GM21423 (cell line): ENCODE results near the gene TMEM250.

ENCODE experiments used
- ATAC-seq: cut with Tn5 transposase; IDR thresholded peaks from one replicate; pipeline ENCODE4 v1.9.1; 2021; ENCODE audit warnings: mild to moderate bottlenecking, moderate library complexity; ENCODE audit not compliant: unreplicated experiment

The TMEM250 gene

DNA sequence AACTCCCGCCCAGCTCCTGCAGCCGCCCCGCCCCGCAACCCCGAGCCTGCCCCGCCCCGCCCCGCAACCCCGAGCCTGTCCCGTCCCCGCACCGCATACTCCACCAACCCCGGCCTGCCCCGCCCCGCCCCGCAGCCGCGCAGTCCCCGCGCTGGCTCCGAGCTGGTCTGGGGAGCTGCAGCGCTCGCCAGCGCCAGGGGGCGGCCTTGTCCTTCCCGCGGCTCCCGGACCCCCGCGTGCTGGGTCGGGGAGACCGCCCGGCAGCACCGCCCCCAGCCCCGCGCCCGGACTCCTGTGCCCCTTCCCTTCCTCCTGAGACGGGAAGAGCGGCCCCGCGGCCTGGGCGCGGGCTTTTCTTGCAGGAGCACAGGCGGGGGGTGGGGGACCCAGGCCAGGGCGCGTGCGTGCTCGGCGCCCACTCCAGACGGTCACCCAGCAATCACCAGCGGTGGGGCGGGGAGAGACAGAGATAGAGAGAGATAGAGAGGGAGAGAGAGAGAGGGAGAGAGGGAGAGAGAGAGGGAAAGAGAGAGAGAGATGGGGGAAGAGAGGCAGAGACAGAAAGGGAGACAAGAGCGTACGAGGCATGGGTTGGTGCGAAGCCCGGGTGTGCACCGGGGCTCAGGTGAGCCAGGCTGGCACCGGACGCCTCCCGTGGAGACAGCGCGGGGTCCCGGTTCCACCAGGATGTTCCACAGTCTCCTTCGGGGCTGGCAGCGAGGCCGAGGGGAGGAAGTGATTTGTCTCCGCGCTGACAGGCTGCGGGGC, 14.7 kb upstream of the TMEM250 start:
- no peak for ATAC-seq

DNA sequence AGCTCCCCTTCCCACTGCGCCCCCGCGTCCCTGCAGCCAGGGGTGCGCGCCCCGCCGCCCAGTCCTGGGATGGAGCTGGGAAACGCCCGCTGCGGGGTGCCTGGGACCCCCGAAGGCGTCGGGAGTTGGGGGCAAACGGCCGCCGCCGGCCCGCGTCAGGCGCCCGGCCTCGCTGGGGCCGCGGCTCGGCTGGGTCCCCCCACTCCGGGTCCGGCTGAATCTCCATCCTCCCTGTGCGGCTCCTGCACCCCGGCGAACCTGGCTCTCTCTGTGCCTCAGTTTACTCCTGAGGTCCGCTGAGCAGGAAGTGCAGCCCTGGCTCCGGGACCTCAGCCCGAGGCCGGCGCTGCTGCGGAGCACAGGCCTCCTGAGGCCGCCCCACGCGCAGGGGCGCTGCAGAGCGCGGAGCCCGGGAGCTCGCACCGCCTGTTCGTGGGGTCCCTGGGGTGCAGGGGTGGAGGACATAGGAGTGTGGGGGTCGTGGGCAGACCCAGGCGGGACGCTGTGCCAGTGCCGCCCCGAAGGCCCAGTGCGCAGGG, 13.9 kb upstream of the TMEM250 start:
- ATAC-seq: no peak

DNA sequence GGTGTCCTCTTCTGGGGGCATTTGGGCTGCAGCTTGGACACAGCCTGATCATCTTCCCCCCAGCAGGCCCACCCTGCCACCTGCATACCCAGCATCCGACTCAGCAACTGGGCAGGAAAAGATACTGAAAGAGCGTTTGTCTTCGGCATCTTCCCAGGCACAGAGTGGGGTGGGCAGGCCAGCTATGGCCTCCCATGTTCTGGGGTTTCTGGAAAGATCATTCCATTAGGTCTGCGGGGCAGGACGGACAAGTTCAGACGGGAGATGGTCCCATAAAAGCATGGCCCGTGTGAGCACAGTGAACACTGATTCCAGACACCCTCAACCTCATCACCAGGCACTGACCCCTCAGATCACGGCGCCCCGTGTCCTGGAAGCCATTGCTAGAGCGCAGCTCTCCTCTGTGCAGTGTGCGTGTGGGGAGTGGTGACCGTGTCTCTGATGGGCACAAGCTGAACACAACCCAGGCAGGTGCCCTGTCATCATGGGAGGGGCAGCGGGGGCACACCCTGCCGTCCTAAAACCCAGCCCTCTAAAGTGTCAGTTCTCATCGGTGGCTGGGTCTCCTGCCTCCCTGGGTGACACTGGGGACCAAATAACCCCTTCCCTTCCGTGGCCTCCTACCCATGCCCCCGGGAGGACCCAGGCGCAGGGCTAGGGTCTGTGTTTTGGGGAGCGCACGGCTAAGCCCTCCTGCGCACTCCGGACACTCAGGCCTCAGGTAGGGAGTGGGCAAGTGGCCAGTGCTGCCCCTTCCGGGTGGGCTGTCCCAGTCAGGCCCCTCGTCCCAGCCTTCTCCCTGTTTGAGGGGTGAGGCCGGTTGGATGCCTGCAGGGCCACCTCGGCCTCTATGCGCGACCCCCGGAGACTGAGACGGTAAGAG, 13.2 kb upstream of the TMEM250 start:
- ATAC-seq: no peak

DNA sequence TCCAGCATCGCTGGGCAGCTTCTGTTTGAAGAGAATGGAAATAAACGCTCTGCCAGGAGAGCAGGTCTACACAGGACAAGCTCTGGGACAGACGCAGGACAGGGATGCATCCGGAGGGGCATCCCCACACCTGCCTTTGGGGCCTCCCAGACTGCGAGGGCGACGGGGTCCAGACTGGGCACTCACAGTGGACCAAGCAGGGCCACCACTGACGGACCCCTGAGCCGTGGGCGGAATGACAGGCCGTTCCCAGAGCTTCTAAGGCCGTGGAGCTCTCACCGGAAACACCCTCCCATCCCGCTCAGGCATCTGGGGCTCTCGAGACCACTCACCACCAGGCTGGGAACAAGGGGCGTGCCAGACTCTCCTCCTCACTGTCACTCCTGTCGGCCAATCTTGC, 10.5 kb upstream of the TMEM250 start:
- no peak for ATAC-seq

DNA sequence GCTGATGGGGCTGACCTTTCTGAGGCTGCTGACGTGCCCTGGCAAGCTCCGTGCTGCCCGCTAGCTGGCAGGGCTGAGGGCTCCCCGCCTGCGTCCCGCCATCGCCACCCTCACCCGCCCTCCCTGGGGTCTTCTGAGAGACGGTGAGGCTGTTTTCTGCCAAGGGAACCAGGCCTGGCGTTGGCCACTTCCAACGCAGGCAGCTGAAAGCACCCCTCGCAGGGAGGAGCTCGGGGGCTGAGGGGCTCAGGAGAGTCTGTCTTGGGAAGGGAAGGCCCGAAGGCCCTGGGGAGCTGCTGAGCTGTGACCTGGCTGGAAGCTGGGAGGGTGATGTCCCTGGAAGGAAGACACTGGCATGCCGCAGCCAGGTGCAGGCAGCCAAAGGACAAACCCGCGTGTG, 9.8 kb upstream of the TMEM250 start:
- ATAC-seq: no peak

DNA sequence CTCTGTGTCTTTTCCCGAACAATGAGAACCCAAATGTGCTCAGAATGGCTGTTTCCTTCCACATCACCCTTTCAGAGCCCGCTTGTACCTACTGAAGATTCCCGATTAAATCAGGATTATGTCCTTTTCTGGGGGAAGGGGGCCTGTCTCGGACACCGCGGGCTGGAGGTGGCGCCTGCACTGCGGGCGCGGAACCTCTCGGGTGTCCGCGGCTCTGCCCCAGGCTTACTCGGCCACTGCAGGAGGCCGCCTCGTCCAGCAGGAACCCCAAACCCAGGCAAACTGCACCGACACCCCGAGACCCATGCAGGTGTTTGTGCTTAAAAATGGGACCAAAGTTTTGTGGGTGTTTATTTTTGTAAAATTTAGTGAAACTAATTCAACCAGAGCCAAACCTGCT, 8.6 kb upstream of the TMEM250 start:
- no peak for ATAC-seq

DNA sequence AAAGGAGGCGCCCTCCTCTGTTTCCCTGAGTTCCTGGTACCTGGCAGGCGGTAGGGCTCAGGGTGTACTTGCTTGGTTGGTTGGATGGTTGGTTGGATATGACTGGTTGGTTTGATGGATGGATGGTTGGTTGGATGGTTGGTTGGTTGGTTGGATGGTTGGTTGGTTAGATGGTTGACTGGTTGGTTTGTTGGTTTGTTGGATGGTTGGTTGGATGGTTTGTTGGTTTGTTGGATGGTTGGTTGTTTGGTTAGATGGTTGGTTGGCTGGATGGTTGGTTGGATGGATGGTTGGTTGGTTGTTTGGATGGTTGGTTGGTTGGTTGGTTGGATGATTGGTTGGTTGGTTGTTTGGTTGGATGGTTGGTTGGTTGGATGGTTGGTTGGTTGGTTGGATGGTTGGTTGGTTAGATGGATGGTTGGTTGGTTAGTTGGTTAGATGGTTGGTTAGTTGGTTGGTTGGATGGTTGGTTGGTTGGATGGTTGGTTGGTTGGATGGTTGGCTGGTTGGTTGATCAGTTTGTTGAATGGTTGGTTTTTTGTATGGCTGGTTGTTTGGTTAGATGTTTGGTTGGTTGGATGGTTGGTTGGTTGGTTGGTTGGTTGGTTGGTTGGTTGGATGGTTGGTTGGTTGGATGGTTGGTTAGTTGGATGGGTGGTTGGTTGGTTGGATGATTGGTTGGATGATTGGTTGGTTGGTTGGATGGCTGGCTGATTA, 6.5 kb upstream of the TMEM250 start:
- no peak for ATAC-seq

DNA sequence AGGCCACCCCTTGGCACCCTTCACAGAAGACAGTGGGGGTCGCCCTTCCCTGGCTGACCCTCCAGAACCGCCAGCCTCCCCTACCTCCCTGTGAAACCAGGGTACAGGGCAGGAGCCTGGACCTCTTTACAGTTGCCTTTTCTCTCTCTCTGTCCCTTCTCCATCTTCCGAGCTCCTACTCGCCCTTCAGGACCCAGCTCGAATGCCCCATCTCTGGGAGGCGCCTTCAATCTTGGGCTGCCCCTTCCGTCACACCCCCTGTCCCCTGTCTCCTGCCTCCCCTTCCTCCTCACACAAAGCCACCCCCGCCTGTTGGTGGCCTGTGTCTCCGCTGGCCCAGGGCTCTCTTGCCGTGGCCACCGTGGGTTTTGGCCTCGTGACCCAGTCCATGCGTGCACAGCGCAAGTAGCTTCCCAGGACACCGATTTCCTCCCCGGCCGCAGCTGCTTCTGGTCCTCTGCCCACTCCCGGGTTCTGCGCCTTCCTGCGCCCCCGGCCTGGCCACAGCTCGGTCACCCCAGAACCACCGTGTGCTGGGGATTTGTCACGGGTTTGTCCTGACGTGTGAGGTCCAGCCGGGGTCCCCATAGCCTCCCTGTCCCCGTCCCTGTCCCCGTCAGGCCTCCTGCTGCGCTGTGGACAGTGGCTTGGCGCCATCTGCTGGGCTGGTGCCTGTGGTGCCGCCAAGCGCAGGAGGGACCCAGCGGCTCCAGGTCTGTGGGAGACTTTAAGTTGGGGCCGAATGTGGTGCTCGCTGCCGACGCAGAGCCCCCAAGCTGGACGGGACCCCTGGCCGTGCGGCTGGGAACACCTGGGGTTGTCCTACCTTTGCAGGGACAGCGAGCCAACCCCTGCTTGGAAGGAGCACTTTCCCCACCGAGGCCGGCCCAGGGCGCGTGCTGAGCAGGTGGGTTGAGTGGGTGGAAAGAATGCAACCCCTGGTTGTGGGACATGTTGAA, 4.0 kb upstream of the TMEM250 start:
- ATAC-seq: no peak

DNA sequence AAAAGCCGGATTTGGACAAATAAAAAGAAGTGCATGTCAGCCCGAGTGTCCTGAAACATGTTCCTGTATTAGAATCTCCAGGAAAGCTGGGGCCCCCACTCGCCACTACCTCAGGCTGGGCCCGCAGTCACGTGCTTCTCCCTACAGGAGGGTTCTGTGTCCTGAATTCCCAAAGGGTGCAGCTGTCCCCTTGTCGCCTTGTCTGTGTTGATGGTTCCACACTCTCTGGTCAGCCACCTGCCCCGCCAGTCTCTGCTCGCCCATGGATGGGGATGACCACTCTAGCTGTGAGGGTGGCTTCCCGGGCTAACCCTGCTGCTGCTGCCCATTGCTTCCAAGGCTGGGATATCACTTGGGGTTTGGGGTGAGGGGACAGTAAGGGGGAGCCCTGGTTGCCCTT, 3.1 kb upstream of the TMEM250 start:
- ATAC-seq: no peak

DNA sequence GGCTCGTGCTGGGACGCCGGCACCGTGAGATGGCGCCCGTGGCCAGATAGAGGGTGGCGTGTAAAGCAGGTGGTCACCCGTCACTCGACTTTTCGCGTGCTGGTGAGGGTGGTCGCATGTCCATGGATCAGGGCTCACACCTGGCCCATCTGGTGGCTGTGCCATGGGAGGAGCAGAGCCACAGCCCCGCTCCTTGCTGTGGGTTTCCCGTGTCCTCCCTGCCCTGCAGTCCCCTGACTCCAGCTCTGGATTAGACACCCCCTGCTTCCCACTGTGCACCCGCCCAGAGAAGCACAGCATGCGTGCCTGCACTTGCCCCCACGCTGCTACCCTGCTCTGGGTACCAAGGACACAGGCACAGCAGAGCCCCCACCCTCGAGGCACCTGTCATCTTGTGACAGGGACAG, 1.8 kb upstream of the TMEM250 start:
- no peak for ATAC-seq

DNA sequence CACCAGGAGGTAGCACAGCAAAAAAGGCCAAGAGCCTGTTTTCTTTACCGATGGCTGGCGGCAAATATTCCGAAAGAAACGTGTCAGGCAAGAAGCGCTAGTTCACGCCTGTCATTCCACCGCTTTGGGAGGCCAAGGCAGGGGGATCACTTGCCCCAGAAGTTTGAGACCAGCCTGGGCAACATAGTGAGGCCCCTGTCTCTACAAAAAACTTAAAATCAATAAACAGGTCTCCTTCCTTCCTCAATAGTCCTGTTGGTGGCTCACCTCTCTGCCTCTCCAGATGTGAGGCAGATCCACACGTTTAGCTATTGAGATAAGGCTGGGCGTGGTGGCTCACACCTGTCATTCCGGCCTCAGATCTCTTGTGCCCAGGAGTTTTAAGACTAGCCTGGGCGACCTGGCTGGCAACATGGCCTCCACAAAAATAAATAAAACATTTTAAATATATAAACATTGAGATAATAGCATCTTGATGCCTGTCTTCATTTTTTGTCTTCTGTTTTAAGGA, 1.3 kb upstream of the TMEM250 start:
- ATAC-seq: no peak

DNA sequence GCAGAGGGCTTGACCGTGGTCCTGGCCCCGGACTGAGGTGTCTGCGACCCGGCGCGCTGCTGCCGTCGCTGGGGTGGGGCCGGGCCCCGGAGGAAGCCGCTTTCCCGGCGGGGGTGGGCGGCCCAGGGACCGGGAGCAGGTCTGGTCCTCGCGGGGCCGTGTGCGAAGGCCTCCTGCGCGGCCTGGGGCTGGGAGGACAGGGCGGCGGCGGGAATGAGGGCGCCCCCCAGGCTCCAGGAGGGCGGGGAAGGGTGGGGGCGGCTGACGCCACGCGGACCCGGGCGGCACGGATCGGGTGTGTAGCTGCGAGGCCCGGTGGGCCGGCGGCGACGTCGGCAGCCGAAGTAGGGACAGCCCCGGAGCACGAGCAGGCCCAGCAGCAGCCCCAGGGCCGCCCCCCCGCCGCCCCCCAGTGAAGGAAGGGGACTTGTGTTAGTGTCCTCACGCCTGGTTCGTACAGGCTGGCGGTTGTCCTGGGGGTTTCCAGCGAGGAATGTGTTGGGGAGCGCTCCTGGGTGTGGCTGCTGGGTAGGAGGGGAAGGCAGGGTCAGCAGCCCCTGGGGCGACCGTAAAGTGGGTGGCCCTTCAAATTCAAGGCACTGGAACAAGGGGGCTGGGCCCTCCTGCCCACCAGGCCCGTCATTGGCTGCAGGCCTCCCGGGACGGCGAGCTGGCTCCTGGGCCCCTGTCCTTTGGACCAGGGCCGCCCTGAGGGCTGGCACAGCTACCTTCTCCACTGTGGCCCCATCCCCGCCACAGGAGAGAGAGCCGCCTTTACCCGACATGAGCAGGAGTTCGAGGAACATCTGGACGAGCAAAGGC, 597 bp upstream of the TMEM250 start:
- ATAC-seq: peak; percentile 5

DNA sequence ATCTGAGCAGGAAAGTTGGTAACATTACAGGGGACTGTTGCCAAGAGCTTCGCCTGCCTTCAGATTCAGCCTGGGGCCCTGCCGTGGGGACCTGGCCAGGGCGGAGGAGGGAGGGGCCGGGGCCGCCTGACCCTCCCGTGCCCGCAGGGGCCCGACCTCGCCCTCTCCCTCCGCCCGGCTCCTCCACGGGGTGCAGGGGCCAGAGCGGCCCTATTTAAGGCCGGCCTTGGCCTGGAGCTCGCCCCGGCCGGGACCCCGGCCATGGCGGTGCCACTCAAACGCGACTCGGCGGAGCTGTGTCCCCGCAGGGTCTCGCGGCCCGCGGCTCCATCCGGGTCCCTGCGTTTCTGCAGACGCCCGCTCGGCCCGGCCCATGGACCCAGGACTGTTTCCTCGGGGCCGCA, 757 bp downstream of the TMEM250 start:
- ATAC-seq: no peak

DNA sequence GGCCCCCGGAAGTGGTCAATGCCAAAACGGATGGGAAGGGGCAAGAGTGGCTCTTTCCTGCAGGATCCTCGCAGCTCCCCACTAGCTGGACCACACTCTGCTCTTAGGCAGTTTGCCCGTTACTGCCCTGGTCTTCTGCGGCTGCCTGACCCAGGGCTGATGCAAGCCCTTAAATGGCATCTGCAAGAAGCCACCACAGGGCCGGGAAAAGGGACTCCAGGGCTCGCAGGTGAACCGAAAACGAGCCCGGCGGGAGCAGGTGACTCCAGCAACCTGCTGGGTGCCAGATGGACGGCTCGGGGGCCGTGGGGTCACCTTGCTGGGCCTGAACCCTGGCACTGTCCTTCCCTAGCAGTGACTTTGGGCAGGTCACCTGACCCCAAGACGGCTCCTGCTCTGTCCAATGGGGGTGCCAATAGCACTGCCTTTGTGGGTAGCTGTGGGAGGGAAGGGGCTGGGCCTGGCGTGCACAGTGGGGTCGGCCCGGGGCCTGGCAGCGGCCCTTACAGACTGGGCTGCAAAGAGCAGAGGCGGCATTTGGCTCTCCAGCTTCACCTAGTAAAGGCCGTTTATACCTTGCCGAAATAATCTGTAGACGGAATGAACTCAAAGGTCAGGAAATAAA, 1.3 kb downstream of the TMEM250 start:
- no peak for ATAC-seq

DNA sequence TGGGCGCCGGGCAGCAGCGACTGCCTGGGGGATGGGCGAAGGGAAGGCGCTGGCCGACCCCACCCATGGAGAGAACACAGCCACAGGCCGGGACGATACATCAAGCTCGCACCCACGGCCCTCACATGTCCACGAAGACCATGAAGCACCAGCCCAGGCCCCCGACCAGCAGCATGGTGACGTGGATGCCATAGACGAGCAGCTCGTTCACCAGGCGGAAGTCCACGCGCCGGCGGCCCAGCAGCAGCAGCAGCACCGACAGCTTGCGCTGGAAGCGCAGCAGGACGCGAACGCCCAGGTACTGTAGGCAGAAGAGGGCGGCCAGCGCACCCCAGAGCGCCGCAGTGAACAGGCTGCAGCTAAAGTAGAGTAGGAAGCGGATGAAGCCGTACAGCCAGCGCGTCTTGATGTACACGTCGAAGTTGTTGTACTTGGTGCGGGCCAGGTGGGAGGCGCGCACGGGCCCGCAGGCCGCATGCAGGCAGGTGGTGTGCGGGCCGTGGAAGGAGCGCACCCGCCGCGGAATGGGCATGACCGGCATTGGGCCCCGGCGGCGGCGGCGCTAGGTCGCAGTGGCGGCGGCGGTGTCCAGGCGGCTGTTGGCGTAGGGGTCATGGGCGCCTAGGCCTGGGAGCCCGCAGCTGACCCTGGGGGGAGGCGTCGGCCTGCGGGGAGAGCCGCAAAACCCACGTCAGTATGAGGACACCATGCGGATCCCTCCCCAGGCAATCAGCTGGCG, 2.1 kb downstream of the TMEM250 start:
- ATAC-seq: no peak

DNA sequence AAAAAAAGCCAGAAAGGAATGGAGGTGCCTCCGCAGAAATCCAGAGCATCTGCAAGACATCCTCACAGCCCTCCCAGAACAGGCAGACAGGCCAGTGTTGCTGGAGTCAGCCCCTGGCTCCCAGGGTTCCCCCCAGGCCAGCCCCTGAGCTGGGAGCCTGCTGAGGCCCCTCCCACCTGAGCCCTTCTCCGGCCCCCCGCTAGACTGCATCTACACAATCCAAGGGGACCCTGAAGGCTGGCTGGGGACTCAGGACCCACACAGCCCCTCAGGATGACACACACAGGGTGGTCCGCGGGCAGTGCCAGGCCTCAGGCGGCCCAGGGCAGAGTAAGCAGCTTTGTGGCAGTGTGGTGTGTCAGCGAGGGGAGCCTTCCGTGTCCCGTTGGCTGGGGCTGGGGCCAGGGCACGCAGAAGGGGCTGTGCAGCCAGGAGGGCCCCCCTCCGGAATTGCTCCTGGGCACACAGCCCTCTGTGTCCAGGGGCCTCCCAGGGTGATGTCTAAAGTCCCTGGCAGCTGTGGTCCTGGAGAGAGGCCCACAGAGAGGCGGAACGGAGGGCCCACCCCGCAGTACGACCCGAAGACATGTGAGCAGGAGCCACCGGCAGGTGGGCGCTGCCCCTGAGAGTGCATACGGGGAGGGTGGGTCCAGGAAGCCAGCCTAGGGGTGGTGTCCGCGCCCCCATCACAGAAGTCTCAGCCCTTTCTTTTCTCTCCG, 2.9 kb downstream of the TMEM250 start:
- no peak for ATAC-seq

DNA sequence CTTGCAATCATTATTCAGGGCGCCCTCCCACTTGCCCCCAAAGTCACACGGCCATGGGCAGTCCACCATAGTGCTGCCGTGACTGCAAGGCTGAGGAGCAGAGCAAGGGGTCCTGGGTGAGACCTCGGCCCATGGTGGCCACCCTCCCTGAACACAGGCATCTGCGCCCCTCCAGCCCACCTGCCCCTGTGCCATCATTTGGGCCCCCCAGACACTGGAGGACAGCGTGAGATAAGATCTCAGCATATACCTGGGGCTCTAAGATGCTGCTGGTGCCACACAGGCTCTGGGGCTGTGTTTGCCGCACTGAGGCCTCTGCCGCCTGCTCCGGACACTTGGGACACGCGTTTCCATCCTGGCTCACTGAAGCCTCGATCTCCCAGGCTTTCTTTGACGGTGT, 3.5 kb downstream of the TMEM250 start:
- ATAC-seq: no peak
